ENCODE results near the gene HSPA12A.

Gene HSPA12A

GRCh38 chr10:116690356-116691322, 51.7 kb downstream of the HSPA12A start:
- DNase-seq: no peak

- DNase-seq: no peak
These were observed 52.6 kb downstream of the HSPA12A start for GRCh38 chr10:116689744-116690143.

- DNase-seq: no peak
These were observed 53.4 kb downstream of the HSPA12A start for GRCh38 chr10:116688741-116689495.

- DNase-seq: no peak
These were observed 54.1 kb downstream of the HSPA12A start for GRCh38 chr10:116688241-116688711.

GRCh38 chr10:116687633-116688032, 54.7 kb downstream of the HSPA12A start:
- no peak for DNase-seq

- no peak for DNase-seq
These were observed 55.7 kb downstream of the HSPA12A start for GRCh38 chr10:116686632-116687031.

- DNase-seq: no peak
These were observed 56.6 kb downstream of the HSPA12A start for GRCh38 chr10:116685807-116686206.

- no peak for DNase-seq
These were observed 57.6 kb downstream of the HSPA12A start for GRCh38 chr10:116684781-116685180.

GRCh38 chr10:116683821-116684220, 58.5 kb downstream of the HSPA12A start:
- DNase-seq: no peak

- DNase-seq: no peak
These were observed 59.2 kb downstream of the HSPA12A start for GRCh38 chr10:116683166-116683565.

- no peak for DNase-seq
These were observed 63.0 kb downstream of the HSPA12A start for GRCh38 chr10:116679351-116679750.

GRCh38 chr10:116676633-116677032, 65.7 kb downstream of the HSPA12A start:
- no peak for DNase-seq

GRCh38 chr10:116676118-116676517, 66.2 kb downstream of the HSPA12A start:
- DNase-seq: no peak

GRCh38 chr10:116674901-116675423, 67.4 kb downstream of the HSPA12A start:
- DNase-seq: no peak

GRCh38 chr10:116673866-116674265, 68.5 kb downstream of the HSPA12A start:
- DNase-seq: no peak

- DNase-seq: no peak
These were observed 69.5 kb downstream of the HSPA12A start for GRCh38 chr10:116672891-116673290.

GRCh38 chr10:116671274-116671926, 71.0 kb downstream of the HSPA12A start:
- no peak for DNase-seq

- DNase-seq: no peak
These were observed 71.7 kb downstream of the HSPA12A start for GRCh38 chr10:116670706-116671105.

GRCh38 chr10:116669832-116670644, 72.3 kb downstream of the HSPA12A start:
- DNase-seq: no peak

- DNase-seq: no peak
These were observed 73.3 kb downstream of the HSPA12A start for GRCh38 chr10:116669080-116669479.

- no peak for DNase-seq
These were observed 73.9 kb downstream of the HSPA12A start for GRCh38 chr10:116668446-116668845.

GRCh38 chr10:116668018-116668417, 74.3 kb downstream of the HSPA12A start:
- DNase-seq: no peak
